ENCODE measurements around the gene CCDC177. TPM values are rescaled to one million over a fixed set of nuclear protein-coding genes. Genes with fewer than 3 reads are reported as not detected.

The CCDC177 gene
- not detected for total RNA-seq
- long read RNA-seq, result 0 reads

DNA sequence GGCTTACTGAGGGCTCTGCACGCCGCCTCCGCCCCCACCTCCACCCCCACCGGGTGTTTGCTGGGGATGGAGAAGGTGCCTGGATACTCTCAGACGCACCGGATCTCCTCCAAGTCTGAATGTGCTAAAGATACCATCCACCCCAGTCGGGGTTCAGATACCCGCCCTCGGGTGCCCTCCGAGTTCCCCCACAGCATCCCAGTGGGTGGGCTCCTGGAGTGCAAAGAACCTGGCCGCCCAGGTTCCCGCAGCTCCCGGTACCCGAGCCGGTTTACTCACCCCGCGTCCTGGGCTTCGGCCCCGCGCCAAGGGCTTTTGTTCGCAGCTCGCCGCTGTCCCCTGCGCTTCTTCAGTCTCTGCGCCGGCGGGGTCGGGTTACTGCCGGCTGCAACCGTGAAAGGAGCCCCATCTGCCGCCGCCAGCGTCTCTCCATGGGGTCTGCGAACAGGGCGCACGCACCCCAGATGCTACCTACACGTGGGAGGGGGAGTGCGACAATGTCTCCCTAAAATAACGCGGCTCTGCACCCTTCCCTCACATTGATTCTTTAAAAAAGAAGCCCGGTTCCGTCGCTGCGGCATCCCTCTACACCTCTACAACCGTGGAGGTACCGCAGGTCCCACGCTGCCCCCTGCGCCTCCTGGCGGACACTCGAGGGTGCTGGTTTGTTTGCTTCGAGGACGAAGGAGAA is at the start of gene CCDC177:
CCDC177 (minus strand) TSS at position 609 of the 691 bp plus-strand sequence. CDS start 1,249 bp downstream, outside the sequence.
- intact Hi-C loops (cut with DNase I), result no loop called here
- ATAC-seq (peak; percentile 48 to 64), DNase-seq (peak; percentile 55)

- intact Hi-C loops (cut with DNase I), result no loop called here
- no peak for ATAC-seq
- DNase-seq, result no peak
Measured at GRCh38 chr14:69624136-69624535, 49.5 kb upstream of the CCDC177 start.

DNA sequence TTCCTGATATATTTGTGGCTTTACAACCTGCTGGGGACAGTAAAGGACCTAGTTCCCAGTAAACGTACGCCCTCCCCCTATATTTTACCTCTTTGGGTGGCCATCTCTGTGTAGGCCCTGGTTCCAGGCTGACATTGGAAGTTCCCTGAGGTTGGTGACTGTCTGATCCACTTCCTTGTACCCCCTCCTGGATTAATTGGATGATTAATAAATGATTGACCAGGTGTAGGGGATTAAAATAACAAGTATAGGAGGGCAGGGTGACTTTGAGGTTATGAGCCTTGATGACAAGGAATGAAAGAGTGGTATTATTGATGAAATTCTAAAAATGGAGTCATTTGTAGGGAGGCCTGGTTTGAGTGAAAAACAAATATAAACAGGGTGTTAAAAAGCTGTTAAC is 46.3 kb upstream of the CCDC177 start:
- DNase-seq, result no peak
- intact Hi-C loops (cut with DNase I), result no loop called here
- ATAC-seq, result no peak

DNA sequence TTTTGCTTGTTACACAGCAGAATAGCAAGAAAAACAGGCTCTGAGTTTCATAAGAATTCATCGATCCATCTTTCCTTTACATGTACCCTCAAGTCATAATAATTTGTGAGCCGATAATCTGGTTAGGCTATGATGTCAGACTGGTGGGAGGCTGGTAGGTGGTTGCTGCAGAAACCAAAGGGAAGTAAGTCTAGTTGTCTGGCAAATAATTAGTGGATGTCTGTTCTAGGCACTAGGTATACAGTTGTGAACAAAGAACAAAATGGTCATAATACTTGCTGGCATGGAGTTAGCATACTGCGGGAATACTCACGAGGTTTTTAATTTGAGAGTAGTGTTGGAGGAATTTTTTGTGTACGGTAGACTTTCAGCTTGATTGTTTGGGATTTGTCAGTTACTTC is 45.5 kb upstream of the CCDC177 start:
- DNase-seq (no peak), ATAC-seq (no peak)
- intact Hi-C loops (cut with DNase I), result no loop called here

- DNase-seq (no peak), ATAC-seq (no peak)
- intact Hi-C loops (cut with DNase I), result loop anchor here in 1 of 2 donors (5.0 kb wide), 1 partner anchor 33 kb away; no protein-coding TSS in a partner anchor
Measured at GRCh38 chr14:69619012-69619411, 44.3 kb upstream of the CCDC177 start.

- no peak for DNase-seq
- intact Hi-C loops (cut with DNase I), result loop anchor here in 1 of 2 donors (5.0 kb wide), 1 partner anchor 35 kb away; no protein-coding TSS in a partner anchor
- ATAC-seq, result no peak
Measured at GRCh38 chr14:69617796-69618195, 43.1 kb upstream of the CCDC177 start.

DNA sequence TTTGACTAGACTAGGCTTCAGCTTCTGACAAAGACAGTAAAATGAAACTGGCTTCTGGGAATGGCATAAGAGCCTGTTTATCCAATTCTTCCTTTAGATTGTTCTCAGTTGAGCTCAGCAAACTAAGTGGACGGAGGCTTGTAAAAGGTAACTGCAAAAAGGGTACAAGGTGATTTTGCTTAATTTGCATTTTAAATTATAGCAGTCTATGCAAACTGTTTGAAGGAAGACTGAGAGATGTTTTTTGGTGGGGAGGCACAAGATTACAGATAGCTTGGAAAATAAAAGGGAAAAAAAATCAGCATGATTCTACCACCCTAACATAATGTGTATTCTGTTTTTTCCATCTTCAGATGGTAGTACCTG is 41.7 kb upstream of the CCDC177 start:
- no peak for DNase-seq
- intact Hi-C loops (cut with DNase I), result loop anchor here in 1 of 2 donors (5.0 kb wide), 1 partner anchor 36 kb away; no protein-coding TSS in a partner anchor
- no peak for ATAC-seq

DNA sequence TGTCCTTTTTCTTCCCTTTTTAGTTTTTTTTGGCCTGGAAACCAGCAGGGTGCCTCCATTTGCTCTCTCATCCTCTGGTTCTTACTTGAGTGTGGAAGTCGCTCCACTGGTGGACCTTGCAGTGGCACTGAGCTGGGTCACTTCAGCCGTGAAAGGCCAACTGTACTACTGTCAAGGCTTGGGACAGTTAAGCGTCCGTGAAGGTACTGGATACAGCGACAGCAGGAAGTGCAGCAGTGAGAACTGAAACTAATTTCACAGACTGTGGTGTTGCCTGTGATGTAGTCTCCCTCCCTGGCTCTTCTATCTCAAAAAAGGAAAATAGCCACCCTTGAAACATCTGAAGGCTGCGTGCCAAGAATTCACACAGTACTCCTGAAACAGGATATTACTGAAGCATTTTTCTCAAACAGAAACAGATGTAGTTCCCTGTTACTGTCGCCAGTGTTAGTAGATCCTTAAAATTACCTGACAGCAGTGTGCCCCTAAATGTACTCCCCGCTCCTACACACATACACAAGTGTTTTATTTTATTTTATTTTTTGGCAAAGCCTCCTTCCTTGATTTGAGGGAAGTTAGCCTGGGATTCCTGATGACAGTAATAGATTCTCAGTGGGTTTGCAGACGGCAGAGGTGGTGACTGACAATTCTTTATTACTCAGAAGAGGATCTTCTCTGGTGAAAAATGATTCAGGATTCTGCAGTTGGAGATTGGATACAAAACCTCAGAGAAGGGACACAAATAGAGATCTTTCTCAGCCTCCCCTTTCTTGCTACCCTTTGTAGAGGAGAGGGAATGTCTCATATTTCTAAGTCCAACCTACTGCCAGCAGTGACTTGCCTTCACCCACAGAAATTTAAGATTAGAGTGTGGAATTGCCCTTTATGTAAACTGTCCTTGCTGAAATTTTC is 41.1 kb upstream of the CCDC177 start:
- DNase-seq, result peak; percentile 65
- intact Hi-C loops (cut with DNase I), result loop anchor here in 1 of 2 donors (5.0 kb wide), 1 partner anchor 37 kb away; no protein-coding TSS in a partner anchor

DNA sequence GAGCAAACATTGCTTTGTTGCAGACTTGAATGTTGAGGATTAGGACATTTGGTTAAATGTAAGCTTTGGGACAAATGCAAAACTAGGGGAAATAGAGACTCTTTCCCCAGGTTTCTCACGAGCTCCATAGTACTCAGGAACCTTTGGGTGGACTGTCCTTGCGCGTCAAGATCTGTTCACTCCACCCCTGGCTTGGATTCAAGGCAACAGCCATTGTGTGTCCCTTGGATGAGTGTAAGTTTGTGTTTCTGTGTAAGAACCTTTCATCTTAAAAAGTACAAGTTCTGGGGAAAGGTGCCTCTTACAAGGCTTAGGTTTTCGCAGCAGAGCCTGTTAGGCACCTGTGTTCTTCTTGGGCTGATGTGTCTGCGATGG is 40.4 kb upstream of the CCDC177 start:
- ATAC-seq (no peak), DNase-seq (no peak)
- intact Hi-C loops (cut with DNase I), result loop anchor here in 1 of 2 donors (5.0 kb wide), 1 partner anchor 37 kb away; no protein-coding TSS in a partner anchor

More for the DNA sequence above, 41.1 kb upstream of the CCDC177 start:
- ATAC-seq, result peak; percentile 3 to 41

DNA sequence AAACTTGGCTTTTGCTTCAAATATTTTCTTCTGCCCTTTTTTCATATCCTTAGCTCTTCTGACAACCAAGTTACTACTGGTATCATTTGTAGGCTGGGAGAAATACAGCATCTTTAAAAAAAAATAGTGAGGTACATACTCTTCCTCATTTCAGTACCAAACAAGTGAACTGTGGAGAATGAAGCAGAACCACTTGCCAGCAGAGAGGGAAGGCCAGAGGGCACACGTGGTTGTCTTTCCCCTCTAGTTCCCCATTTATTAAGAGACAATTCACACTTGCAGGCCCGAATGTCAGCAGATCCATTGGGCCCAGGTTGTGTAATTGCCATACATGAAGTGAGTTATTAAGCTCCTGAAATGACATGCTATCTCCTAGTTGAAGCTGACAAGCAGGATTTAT is 39.9 kb upstream of the CCDC177 start:
- intact Hi-C loops (cut with DNase I), result loop anchor here in 1 of 2 donors (5.0 kb wide), 1 partner anchor 103 kb away; no protein-coding TSS in a partner anchor
- no peak for ATAC-seq
- DNase-seq, result no peak

- intact Hi-C loops (cut with DNase I), result loop anchor here in 1 of 2 donors (5.0 kb wide), 1 partner anchor 104 kb away; no protein-coding TSS in a partner anchor
- DNase-seq, result no peak
- no peak for ATAC-seq
Measured at GRCh38 chr14:69613312-69614073, 38.8 kb upstream of the CCDC177 start.

DNA sequence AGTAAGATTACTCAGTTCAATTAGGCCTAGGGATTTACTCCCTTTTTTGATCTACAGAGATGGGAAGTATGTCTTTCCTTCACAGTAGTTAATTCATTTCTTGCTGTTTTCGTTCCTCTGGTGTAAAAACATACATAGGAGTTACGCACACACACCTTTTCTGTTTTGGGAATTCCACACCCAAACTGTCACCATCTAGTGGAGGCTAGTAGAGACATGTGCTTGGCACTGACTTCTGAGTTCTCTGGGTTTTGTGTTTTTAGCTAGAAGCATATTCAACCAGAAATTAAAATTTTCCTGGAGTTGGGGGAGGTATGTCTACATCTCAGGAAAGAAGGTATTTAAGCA is 38.1 kb upstream of the CCDC177 start:
- intact Hi-C loops (cut with DNase I), result loop anchor here in 1 of 2 donors (5.0 kb wide), 1 partner anchor 105 kb away; no protein-coding TSS in a partner anchor
- no peak for ATAC-seq
- no peak for DNase-seq

GRCh38 chr14:69612014-69612782 is 37.5 kb upstream of the CCDC177 start:
- DNase-seq, result peak; percentile 42
- intact Hi-C loops (cut with DNase I), result loop anchor here in 1 of 2 donors (5.0 kb wide), 1 partner anchor 105 kb away; no protein-coding TSS in a partner anchor
- peak in 1 of 2 donors; percentile 6 for ATAC-seq

DNA sequence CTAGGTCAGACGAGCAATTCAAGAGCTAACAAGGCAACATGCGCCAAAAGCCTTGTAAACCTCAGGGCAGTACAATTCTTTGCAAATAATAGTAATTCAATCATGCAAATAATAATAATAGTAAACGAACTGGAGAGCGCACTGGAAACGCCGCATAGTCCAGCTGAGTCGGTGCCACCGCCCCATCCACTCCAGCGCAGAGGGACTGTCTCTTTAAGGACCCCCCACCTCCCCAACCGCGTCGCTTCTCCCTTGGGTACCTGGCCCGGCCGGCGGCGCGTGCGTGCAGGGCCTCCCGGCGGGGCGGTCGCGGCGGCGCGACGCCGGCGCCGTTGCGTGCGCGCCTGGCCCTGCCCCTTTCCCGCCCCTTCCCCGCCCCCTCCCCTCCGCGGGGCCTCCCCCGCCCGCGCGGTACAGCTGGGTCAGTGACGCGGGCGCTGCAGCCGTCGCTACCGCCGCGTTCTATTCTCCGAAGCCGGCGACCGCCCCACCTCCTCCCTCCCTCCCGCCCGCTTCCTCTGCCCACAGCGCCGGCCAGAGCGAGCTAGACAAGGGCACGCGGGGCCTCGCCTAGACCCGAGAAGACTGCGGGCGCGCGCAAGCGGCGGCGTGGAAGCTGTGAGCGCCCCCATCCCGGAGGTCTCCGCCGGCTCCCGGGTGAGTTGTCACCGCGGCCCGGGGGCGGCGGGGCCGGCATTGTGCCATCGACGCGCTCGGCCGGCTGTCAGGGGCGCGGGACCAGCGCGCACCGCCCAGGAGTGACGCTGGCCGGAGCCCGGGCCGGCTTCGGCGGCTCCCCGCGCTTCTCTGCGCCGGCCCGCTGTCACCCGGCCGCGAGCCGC is 36.7 kb upstream of the CCDC177 start, which contains the start of gene SUSD6:
SUSD6 (plus strand) TSS at position 425 of the 842 bp plus-strand sequence. CDS start 46,997 bp downstream, outside the sequence.
- DNase-seq, result peak; percentile 92
- peak; percentile 91 to 92 for ATAC-seq
- intact Hi-C loops (cut with DNase I), result loop anchor here in 1 of 2 donors (5.0 kb wide), 1 partner anchor 106 kb away; no protein-coding TSS in a partner anchor

GRCh38 chr14:69610874-69611171 is 36.2 kb upstream of the CCDC177 start:
- DNase-seq (no peak), ATAC-seq (peak in 1 of 2 donors; percentile 13)
- intact Hi-C loops (cut with DNase I), result loop anchor here in 1 of 2 donors (5.0 kb wide), 1 partner anchor 106 kb away; no protein-coding TSS in a partner anchor

DNA sequence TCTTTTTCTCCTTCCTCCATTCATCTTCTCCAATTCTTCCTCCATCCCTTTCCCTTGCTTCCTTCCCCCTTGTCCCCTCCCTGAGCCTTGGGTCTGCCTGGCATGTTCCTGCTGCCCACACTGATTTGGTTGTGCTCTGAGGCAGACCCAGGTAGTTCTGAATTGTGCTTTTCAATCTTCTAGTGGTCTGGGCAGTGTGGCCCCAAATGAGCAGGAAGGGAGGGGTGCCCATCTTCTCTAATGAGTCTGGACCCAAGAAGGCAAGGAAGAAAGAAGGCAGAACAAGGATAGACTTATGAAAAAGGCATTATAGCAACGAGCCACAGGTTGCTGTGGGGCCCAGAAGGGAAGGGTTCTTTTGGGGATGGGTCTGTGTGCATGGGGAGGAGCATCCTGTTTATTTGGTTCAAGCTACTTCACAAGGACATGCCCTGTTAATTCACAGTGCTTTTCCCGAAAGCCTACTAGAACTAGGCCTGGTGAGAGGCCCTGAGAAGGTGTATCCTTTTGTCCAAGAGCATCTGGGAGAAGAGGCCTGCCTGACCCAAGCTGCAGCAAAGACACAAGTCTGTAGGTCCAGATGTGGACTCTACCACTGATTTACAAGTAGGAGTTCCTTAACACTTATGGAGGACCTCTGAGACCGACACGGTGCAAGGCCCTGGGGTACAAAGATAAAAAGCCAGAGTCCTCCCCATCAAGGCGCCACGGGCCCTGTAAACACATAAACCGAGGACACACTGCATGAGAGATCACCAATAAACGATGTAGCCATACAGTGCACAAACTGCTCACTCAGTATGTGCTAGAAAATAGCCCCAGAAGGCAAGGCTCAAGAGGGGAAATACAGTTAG is 35.6 kb upstream of the CCDC177 start:
- intact Hi-C loops (cut with DNase I), result loop anchor here in 1 of 2 donors (5.0 kb wide), 1 partner anchor 107 kb away; no protein-coding TSS in a partner anchor
- ATAC-seq, result no peak
- no peak for DNase-seq
